Heart right ventricle (tissue), 16 donors: ENCODE measurements around the gene ADGRD1. TPM values are rescaled to one million over a fixed set of nuclear protein-coding genes. Genes with fewer than 3 reads are reported as not detected.

Experiments used
- ATAC-seq, 8 donors: fragments of 200-7000 bp; cut with Tn5 transposase; one replicate each; pipeline ENCODE4 v1.9.1; 2020; ENCODE audit warnings: mild to moderate bottlenecking in 8 of 8, moderate library complexity in 8 of 8, moderate number of reproducible peaks in 1 of 8
- DNase-seq, 2 donors: peaks; one replicate each; pipeline ENCODE4 v3.0.0-alpha.2; 2020
- H3K27ac ChIP-seq, 10 donors: fragments of 200-600 bp; sonication (generic) in 2 of 10; one replicate each; pipeline versions ENCODE4 v1.5.0 to v1.8.0; 2020 to 2022; ENCODE audit warnings: mild to moderate bottlenecking in 3 of 10
- H3K27me3 ChIP-seq, 7 donors: fragments of 200-600 bp; one replicate each; pipeline ENCODE4 v1.8.0; 2021 to 2022; ENCODE audit warnings: mild to moderate bottlenecking in 2 of 7
- H3K36me3 ChIP-seq, 9 donors: fragments of 200-600 bp; sonication (generic) in 1 of 9; one replicate each; pipeline versions ENCODE4 v1.5.0 to v1.8.0; 2020 to 2022; ENCODE audit warnings: mild to moderate bottlenecking in 2 of 9
- H3K4me1 ChIP-seq, 9 donors: fragments of 200-600 bp; sonication (generic) in 1 of 9; one replicate each; pipeline versions ENCODE4 v1.5.0 to v1.8.0; 2020 to 2022; ENCODE audit warnings: mild to moderate bottlenecking in 4 of 9
- H3K4me3 ChIP-seq, 10 donors: fragments of 200-600 bp; sonication (generic) in 2 of 10; one replicate each; pipeline versions ENCODE4 v1.5.0 to v1.8.0; 2020 to 2022; ENCODE audit warnings: mild to moderate bottlenecking in 7 of 10, moderate library complexity in 2 of 10
- H3K9me3 ChIP-seq, 11 donors: fragments of 200-600 bp in 10 of 11; sonication (generic) in 2 of 11; one replicate each; pipeline versions ENCODE4 v1.5.0 to v1.8.0; 2013 to 2022; ENCODE audit warnings: mild to moderate bottlenecking in 2 of 11, control low read depth in 1 of 11, moderate library complexity in 1 of 11
- WGBS, 2 donors: extraction: QIAGEN DNeasy Blood & Tissue Kit; methylation state at CpG; one replicate each; pipeline ENCODE4 v1.1.7; 2013; ENCODE audit warnings: inconsistent platforms in 1 of 2; 5-methylcytosine and 5-hydroxymethylcytosine counted together
- intact Hi-C, 10 donors: fragments of 100-400 bp; cut with DNase I; formaldehyde crosslinking; loops; one replicate each; pipeline versions ENCODE4 v1.11.1 to v1.14.2; 2022
- polyA plus RNA-seq, 2 donors: library from polyadenylated mRNA; stranded (reverse); fragments of 200-250 nt; gene quantifications; one replicate each; pipeline ENCODE4 v1.2.3, GENCODE V29; 2013
- total RNA-seq, 10 donors: library from RNA; stranded (reverse); fragmentation: NEBNext Ultra II Directional in 3 of 10; extraction: Animal tissue kit (Norgen Biotek cat#: 25700) in 3 of 10; gene quantifications; one replicate each; pipeline versions ENCODE4 v1.2.1 to v1.2.4, GENCODE V29; 2021 to 2023
- TF ChIP-seq, protein P1 (sequence below), 9 donors: fragments of 200-600 bp; sonication (generic) in 2 of 9; IDR thresholded peaks; one replicate each; pipeline versions ENCODE4 v1.5.0 to v1.8.0; 2021 to 2022; ENCODE audit warnings: antibody characterized with exemption in 9 of 9, mild to moderate bottlenecking in 5 of 9, moderate library complexity in 1 of 9
- donor health status: Arrhythmogenic right ventricular cardiomyopathy.
- donor health status: ischemic (EF 13 %, LVEDD 7.1; RV severe dilation, severe dysfunction).
- donor health status: healthy with polysubstance abuse.
- donor health status: DM: no; HTN: yes; CAD: no.
- donor health status: DM: no; HTN: no; CAD: no.
- donor health status: ischemic (EF 25% LVEDD 6.9; RV normal size, moderate dysfunction).
- donor health status: ischemic (EF 25% LVEDD 5.7; RV mildly dilated, moderate dysfunction).
- donor health status: healthy.
- donor health status: DM: yes; HTN: yes; CAD: no.
- donor health status: Ischemic cardiomyopathy.
- donor health status: ischemic (EF 35%, LVEDD 5.7; RV mildly dilated, moderate dysfunction).
- donor health status: nonischemic (EF 11% LVEDD 7.7; RV severe dilation, severe dysfunction).
- donor health status: DM: yes; HTN: yes; CAD: no.
- donor health status: PGD.
- donor health status: ischemic (EF 29% LVEDD 5.4; RV normal size, mild dysfunction).
- donor health status: nonischemic (EF 23%, LVEDD 6.1; RV moderate dilation, normal function).

Gene ADGRD1
- total and polyA plus RNA-seq, 12 donors = 16.8 to 157 (median 69.7) TPM

DNA sequence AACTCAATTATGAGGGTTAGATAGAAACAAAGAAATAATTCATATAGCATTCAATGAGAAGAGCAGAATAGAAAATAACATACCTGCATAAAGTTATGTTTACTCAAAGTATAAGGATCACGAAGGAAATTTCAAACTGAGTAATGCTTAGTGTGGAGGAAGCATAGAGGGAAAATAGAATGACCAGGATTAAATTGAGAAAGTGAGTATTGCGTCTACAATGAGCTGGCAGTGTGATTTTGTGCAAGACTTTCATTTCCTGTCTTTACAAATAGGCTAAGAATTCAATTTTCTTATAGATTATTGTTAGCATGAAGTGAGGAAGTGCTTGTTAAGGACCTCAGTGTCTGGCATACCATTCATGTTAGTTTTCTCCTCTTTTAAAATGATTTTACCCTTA lies 12.0 kb downstream of the ADGRD1 start:
- Histone ChIP-seq H3K27ac (peak overlapping the region in 1 of 10 donors; percentile 28), H3K4me3 (no peak overlapping the region), H3K4me1 (peaks cover 0 to 25% (median 16%) of the 10 kb centered on the region in 9 donors), H3K9me3 (no peaks in the 10 kb centered on the region), H3K36me3 (peaks cover 0 to 41% (median 0%) of the 10 kb centered on the region in 9 donors), H3K27me3 (no peaks in the 10 kb centered on the region)
- WGBS, 2 donors = 72 to 87% methylated on average over 2 of the region's 2 CpGs
- ATAC-seq = no peak
- DNase-seq = no peak
- intact Hi-C loops = loop anchor here in 1 of 10 donors (2.0 kb wide), 1 partner anchor 37 kb away; no protein-coding TSS in a partner anchor
- TF ChIP-seq, protein P1, sequence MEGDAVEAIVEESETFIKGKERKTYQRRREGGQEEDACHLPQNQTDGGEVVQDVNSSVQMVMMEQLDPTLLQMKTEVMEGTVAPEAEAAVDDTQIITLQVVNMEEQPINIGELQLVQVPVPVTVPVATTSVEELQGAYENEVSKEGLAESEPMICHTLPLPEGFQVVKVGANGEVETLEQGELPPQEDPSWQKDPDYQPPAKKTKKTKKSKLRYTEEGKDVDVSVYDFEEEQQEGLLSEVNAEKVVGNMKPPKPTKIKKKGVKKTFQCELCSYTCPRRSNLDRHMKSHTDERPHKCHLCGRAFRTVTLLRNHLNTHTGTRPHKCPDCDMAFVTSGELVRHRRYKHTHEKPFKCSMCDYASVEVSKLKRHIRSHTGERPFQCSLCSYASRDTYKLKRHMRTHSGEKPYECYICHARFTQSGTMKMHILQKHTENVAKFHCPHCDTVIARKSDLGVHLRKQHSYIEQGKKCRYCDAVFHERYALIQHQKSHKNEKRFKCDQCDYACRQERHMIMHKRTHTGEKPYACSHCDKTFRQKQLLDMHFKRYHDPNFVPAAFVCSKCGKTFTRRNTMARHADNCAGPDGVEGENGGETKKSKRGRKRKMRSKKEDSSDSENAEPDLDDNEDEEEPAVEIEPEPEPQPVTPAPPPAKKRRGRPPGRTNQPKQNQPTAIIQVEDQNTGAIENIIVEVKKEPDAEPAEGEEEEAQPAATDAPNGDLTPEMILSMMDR (IDR thresholded peaks at IDR 0.05) = no peak

DNA sequence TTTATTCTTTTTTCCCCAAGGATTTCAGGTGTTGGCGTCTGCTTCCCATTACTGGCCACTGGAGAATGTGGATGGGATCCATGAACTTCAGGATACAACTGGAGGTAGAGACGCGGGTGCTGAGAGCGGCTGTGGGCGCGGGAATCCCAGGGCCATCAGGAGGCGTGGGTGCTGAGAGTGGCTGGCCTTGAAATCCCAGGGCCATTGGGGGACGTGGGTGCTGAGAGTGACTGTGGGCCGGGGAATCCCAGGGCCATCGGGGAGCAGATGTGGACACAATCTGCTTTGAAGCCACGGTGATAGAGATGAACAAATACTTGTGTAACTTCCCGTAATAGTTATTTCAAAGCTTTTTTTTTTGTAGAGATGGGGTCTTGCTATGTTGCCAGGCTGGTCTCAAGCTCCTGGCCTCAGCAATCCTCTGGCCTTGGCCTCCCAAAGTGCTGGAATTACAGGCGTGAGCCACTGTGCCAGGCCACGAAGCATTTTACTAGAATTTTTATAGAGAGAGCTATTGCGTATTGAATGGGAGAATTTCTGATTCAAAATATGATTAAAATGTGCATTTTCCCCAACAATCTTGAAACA lies 12.8 kb downstream of the ADGRD1 start:
- no peak for ATAC-seq

DNA sequence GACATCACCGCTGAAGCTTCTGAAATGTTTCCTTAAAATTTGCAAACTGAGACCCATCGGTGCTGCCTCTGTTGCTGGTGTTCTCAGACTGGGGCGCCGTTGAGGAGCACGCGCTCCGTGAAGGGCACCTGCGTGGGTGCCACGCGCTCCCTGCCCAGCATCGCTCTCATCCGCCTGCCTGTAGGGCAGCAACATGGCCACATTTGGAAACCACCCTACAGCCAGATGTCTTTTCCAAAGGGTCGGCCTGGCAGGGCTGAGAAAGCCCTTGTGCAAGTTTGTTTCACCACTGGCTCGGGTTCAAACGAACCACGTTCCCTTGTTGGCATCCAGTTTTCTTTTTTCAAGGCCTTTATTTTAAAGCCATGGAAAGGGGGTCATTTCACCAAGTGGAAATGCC lies 13.9 kb downstream of the ADGRD1 start:
- no peak overlapping the region for H3K27ac ChIP-seq
- peak in 1 of 8 donors; percentile 23 for ATAC-seq
- H3K4me3 ChIP-seq = no peak overlapping the region
- no peaks in the 10 kb centered on the region for H3K9me3 ChIP-seq
- H3K27me3 ChIP-seq = no peaks in the 10 kb centered on the region
- TF ChIP-seq, protein P1 (IDR thresholded peaks at IDR 0.05) = no peak
- peaks cover 0 to 61% (median 0%) of the 10 kb centered on the region in 9 donors for H3K36me3 ChIP-seq
- no peak for DNase-seq
- intact Hi-C loops = no loop called here
- WGBS, 2 donors = 94% methylated on average over 16 of the region's 16 CpGs
- peaks cover 0 to 18% (median 2%) of the 10 kb centered on the region in 9 donors for H3K4me1 ChIP-seq

More for the DNA sequence above, 12.8 kb downstream of the ADGRD1 start:
- intact Hi-C loops = no loop called here
- H3K4me3 ChIP-seq = no peak overlapping the region
- peaks cover 0 to 50% (median 0%) of the 10 kb centered on the region in 9 donors for H3K36me3 ChIP-seq
- TF ChIP-seq, protein P1 (IDR thresholded peaks at IDR 0.05) = no peak
- H3K27me3 ChIP-seq = no peaks in the 10 kb centered on the region
- H3K9me3 ChIP-seq = no peaks in the 10 kb centered on the region
- WGBS, 2 donors = 95 to 96% methylated on average over 15 of the region's 15 CpGs
- peak overlapping the region in 1 of 10 donors; percentile 28 for H3K27ac ChIP-seq
- no peak for DNase-seq
- peaks cover 0 to 20% (median 12%) of the 10 kb centered on the region in 9 donors for H3K4me1 ChIP-seq

DNA sequence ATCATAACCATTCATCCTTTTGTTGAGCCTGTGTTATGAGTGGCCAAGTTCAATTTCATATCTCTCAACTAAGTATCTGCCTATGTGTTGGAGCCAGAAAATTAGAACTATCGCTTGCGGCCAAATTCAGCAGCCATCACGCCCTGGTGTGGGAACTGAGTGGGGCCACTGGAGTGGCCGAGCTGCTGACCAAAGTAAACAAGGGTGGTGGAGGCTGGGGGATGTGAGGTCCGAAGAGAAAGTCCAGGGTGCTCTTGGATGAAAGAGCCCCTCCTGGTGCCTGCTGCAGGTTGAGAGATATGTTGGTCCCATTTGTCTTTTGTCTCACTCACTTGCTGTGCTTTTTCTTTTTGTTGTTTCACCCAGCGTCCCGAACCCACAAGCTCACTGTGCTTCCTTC lies 14.9 kb downstream of the ADGRD1 start:
- WGBS, 2 donors = 84 to 91% methylated on average over 7 of the region's 7 CpGs
- peaks cover 0 to 71% (median 0%) of the 10 kb centered on the region in 9 donors for H3K36me3 ChIP-seq
- DNase-seq (no peak), ATAC-seq (peak in 1 of 8 donors; percentile 27)
- no peaks in the 10 kb centered on the region for H3K27me3 ChIP-seq
- TF ChIP-seq, protein P1 (IDR thresholded peaks at IDR 0.05) = no peak
- intact Hi-C loops = no loop called here
- peaks cover 0 to 26% (median 0%) of the 10 kb centered on the region in 9 donors for H3K4me1 ChIP-seq
- H3K4me3 ChIP-seq = no peak overlapping the region
- no peaks in the 10 kb centered on the region for H3K9me3 ChIP-seq
- H3K27ac ChIP-seq = no peak overlapping the region
